A549 treated with AZD9567 at 1 μM for 4 hours (cell line): ENCODE results near the gene SF3B1. TPM values are rescaled to one million over a fixed set of nuclear protein-coding genes. Genes with fewer than 3 reads are reported as not detected.

Source experiments
- total RNA-seq: library from RNA; stranded (reverse); fragments of 200-300 nt; extraction: Qiagen RNA extraction; gene quantifications from 5 replicates; pipeline ENCODE4 v1.2.3, GENCODE V29; 2022; ENCODE audit not compliant: insufficient read depth

The SF3B1 gene
- 117 to 174 TPM (median 121 TPM) in 5 replicates for total RNA-seq

DNA sequence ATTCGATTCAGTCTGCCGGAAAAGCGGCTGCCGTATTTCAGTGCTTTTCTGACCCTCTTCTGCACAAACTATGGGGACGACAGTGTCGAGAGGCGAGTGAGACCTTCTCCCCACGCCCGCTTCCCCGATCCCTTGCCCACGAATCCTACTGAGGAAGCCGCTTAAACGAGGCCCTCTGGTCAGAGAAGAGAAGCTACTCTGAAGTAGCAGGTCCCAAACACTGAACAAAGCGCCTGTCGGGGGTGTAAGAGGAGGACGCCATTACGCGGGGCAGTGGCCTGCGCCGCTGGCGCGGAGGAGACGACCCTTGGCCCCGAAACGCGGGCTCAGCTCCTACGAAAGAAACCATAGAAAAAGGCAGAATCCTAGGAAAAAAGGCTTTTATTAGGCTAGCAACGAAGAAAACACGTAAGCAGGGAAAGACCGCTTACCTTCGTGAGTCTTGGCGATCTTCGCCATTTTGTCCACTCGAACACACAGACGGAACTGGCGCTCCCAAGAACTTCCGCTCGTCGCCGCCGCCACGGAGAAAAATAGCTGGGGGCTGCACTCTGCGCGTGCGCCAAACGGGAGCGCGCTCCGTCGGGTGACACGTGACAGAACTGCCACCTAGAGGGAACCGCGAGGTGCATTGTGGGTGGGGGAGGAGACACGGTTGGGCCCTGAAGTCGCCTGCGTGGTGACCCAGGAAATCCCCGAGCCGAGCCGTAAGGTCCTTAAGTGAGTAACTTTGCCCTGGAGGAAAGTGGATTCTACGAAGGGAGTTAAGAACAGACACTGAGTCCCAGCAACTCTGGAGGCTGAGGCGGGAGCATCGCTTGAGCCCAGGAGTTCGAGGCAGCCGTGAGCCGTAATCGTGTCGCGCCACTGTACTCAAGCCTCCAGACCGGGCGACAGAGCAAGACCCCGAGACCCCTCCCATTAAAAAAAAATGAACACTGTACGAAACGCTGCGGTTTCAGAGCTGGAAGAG is at the start of gene SF3B1:
SF3B1 (minus strand) TSS at position 488 of the 973 bp plus-strand sequence; CDS start at position 459, 29 bp downstream.

GRCh38 chr2:197453123-197453913 is 18.5 kb upstream of the SF3B1 start, which contains the start of gene COQ10B:
Gene COQ10B, plus strand, starts transcription at chr2:197453552. Its CDS starts 9 bp downstream, at chr2:197453561.

Other genes with a start within 250 kb of the SF3B1 start
- gene ANKRD44, start 124.2 kb downstream of the SF3B1 start, total RNA-seq: 0.78 to 2.2 TPM (median 1.9 TPM) in 5 replicates
- 16.4 to 27.7 TPM (median 19.6 TPM) in 5 replicates for gene COQ10B, start 18.5 kb upstream of the SF3B1 start, total RNA-seq
- gene HSPD1, start 64.8 kb upstream of the SF3B1 start, total RNA-seq: 580 to 843 TPM (median 626 TPM) in 5 replicates
- 426 to 847 TPM (median 472 TPM) in 5 replicates for gene HSPE1, start 65.4 kb upstream of the SF3B1 start, total RNA-seq
- gene MOB4, start 81.0 kb upstream of the SF3B1 start, total RNA-seq: 17.9 to 38.1 TPM (median 33.2 TPM) in 5 replicates
- 0.02 TPM in 1 of 5 replicates, not detected in the others for gene RFTN2, start 240.6 kb upstream of the SF3B1 start, total RNA-seq